Fibroblast of the aortic adventitia (primary cell): ENCODE results near the gene RCL1. TPM values are rescaled to one million over a fixed set of nuclear protein-coding genes. Genes with fewer than 3 reads are reported as not detected.

Experiments used
- DNase-seq: peaks from one replicate; pipeline ENCODE4 v3.0.0-alpha.2; 2010; ENCODE audit warnings: low read depth
- H3K4me3 ChIP-seq: 2 replicates; pipeline ENCODE4 v1.5.1; 2011; ENCODE audit warnings: low read depth, mild to moderate bottlenecking, control low read depth, low read length, moderate library complexity
- CTCF ChIP-seq: IDR thresholded peaks from 2 replicates; pipeline ENCODE4 v1.5.1; 2011; ENCODE audit warnings: mild to moderate bottlenecking, low read length, control low read depth, inconsistent platforms; ENCODE audit not compliant: insufficient read depth
- total RNA-seq: library from RNA; depleted of rRNA; stranded (reverse); fragments of >200 nt; gene quantifications from 2 replicates; pipeline ENCODE4 v1.2.3, GENCODE V29; 2012; ENCODE audit warnings: low replicate concordance

The RCL1 gene
- total RNA-seq, 1 donor, result 13.4 TPM

DNA sequence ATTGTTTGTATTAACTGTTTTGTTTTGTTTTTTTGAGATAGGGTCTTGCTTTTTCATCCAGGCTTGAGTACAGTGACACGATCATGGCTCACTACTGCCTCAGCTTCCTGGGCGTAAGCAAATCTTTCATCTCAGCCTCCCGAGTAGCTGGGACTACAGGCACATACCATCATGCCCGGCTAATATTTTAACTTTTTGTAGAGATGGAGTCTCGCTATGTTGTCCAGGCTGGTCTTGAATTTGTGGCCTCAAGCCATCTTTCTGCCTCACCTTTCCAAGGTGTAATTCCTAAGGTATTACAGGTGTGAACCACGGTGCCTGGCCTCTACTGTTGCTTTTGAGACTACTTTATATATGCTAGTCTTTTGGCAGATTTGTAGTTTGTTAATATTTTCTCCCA is 8.4 kb downstream of the RCL1 start:
- no peak overlapping the region for H3K4me3 ChIP-seq
- no peak for TF ChIP-seq CTCF

DNA sequence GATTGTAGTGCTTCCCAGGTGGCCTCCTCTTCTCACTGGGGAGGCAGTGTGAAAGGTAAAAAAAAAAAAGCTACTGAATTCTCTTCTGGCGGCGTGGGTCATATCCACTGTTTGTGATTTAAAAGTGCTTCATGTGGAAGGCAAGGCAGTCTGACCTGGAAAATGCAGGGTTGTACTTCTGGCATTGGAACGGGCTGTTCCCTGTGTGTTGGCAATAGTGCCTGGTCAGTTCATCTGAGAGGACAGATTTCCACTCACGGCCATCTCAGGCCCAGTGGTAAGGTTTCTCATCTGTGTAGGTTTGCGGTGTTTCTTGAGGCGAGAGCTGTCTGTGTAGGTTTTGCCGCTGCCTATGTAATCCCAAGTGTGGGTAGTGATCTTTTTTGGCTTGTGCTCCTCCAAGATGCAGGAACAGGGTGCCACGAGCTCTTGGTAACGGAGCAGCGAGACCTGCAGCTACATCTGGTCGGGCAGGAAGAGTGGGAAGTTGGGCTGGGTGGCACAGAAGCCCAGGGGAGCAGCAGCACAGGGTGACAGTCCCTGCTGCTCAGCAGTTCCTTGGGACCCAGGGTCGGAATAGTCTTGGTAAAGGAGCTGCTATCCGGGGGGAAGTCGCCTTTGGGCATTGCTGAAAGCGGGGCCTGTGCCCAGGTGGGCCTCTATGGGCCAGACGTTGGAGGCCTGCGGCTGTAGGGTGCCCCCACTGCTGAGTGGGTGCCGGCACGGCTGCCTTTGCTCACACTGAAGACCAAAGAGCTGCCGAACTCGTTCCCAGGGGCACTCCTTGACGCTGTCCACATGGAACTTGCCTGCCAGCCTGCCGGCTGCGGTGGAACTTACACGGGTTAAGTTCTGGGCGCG is 11.2 kb downstream of the RCL1 start:
- no peak for TF ChIP-seq CTCF
- no peak for DNase-seq
- H3K4me3 ChIP-seq, result no peak overlapping the region

More for the DNA sequence above, 8.4 kb downstream of the RCL1 start:
- DNase-seq, result no peak

DNA sequence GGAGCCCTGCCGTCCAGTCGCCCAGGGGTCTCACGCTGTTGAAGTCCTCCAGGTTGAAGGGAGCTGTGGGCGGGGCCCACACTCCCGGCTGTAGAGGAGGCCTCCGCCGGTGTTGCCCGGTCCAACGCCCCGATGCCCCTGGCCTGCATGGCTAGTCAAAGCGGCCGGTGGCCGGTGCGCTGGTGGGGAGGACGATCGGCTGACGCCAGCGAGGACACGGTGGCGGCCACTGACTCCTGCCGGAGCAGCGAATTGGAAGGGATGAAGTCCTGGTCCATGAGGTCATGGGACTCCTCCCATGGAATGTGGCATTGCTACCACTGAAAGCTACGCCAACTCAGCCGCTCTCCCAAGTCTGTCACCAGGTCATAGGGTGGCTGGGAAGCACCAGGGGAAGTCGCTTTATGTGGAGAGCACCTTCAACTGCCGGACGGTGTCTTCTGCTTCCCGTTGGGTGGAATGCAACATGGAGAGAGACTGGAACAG is 11.8 kb downstream of the RCL1 start:
- no peak overlapping the region for H3K4me3 ChIP-seq
- no peak for TF ChIP-seq CTCF
- no peak for DNase-seq

DNA sequence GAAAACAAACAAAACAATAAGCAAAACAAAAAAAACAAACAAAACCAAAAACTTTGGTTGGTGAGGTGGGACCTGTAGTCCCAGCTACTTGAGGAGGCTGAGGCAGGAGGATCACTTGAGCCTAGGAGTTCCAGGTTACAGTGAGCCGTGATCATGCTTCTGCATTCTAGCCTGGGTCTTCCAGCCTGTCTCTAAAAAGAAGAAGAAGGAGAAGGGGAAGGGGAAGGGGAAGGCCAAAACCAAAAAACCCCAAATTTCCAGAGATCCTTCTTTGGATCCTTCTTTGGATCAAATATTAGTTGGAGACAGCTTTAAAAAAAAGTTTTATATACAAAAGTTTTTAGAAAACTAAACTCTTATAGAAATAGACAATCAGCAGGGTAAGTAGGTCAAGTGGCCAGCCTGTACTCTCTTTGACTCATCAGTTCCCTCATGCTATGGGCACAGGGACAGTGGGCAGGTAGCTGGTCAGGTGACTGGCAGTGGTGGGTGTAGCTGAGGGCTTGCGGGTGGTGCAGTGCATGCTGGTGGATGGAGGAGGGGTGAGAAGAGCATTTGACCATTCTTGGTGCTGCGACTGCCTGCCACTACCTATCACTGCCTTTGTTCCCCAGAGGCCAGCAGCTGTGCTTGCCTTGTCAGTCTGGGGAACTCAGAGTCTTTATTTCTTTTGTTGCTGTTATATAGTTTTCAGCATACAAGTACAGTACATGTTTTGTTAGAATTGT is 12.6 kb downstream of the RCL1 start:
- H3K4me3 ChIP-seq, result no peak overlapping the region
- TF ChIP-seq CTCF, result no peak
- no peak for DNase-seq

- DNase-seq, result no peak
- no peak for TF ChIP-seq CTCF
Measured at GRCh38 chr9:4810565-4810964, 17.8 kb downstream of the RCL1 start.

GRCh38 chr9:4811824-4812223 is 19.1 kb downstream of the RCL1 start:
- no peak overlapping the region for H3K4me3 ChIP-seq
- no peak for TF ChIP-seq CTCF
- no peak for DNase-seq

More at GRCh38 chr9:4810565-4810964, 17.8 kb downstream of the RCL1 start:
- no peak overlapping the region for H3K4me3 ChIP-seq
